ENCODE measurements around the gene ARHGAP26.

The ARHGAP26 gene

GRCh38 chr5:143051244-143052058, 281.3 kb downstream of the ARHGAP26 start:
- H3K36me3 ChIP-seq (ENCODE audit: insufficient read depth, low read length): no peaks in the 10 kb centered on the region
- H3K27me3 ChIP-seq (ENCODE audit: insufficient read depth, low read length): no peaks in the 10 kb centered on the region
- peaks cover 47% of the 10 kb centered on the region for H3K4me1 ChIP-seq (ENCODE audit: control insufficient read depth, insufficient read depth, low read length, unreplicated experiment)
- no peaks in the 10 kb centered on the region for H3K79me2 ChIP-seq (ENCODE audit: control insufficient read depth, insufficient read depth, low read length, unreplicated experiment)
- peak overlapping the region; percentile 64 for H2AFZ ChIP-seq (ENCODE audit: low read length, unreplicated experiment)
- peak overlapping the region; percentile 40 for H3K27ac ChIP-seq (ENCODE audit: low read depth, low read length)
- no peak overlapping the region for H3K4me3 ChIP-seq (ENCODE audit: low read depth, low read length)

- H3K27ac ChIP-seq (ENCODE audit: low read depth, low read length): no peak overlapping the region
- H3K27me3 ChIP-seq (ENCODE audit: insufficient read depth, low read length): no peaks in the 10 kb centered on the region
- H2AFZ ChIP-seq (ENCODE audit: low read length, unreplicated experiment): no peak overlapping the region
- H3K4me3 ChIP-seq (ENCODE audit: low read depth, low read length): no peak overlapping the region
- peaks cover 62% of the 10 kb centered on the region for H3K4me1 ChIP-seq (ENCODE audit: control insufficient read depth, insufficient read depth, low read length, unreplicated experiment)
- H3K79me2 ChIP-seq (ENCODE audit: control insufficient read depth, insufficient read depth, low read length, unreplicated experiment): no peaks in the 10 kb centered on the region
- no peaks in the 10 kb centered on the region for H3K36me3 ChIP-seq (ENCODE audit: insufficient read depth, low read length)
Measured at GRCh38 chr5:143052967-143053682, 282.9 kb downstream of the ARHGAP26 start.

- Histone ChIP-seq H3K27ac (ENCODE audit: low read depth, low read length) (peak overlapping the region; percentile 85), H3K4me1 (ENCODE audit: control insufficient read depth, insufficient read depth, low read length, unreplicated experiment) (peaks cover 68% of the 10 kb centered on the region), H3K27me3 (ENCODE audit: insufficient read depth, low read length) (no peaks in the 10 kb centered on the region), H2AFZ (ENCODE audit: low read length, unreplicated experiment) (no peak overlapping the region), H3K4me3 (ENCODE audit: low read depth, low read length) (no peak overlapping the region), H3K79me2 (ENCODE audit: control insufficient read depth, insufficient read depth, low read length, unreplicated experiment) (no peaks in the 10 kb centered on the region), H3K36me3 (ENCODE audit: insufficient read depth, low read length) (no peaks in the 10 kb centered on the region)
Measured at GRCh38 chr5:143053780-143054179, 283.6 kb downstream of the ARHGAP26 start.

GRCh38 chr5:143054480-143054941, 284.3 kb downstream of the ARHGAP26 start:
- no peaks in the 10 kb centered on the region for H3K79me2 ChIP-seq (ENCODE audit: control insufficient read depth, insufficient read depth, low read length, unreplicated experiment)
- H3K27ac ChIP-seq (ENCODE audit: low read depth, low read length): peak overlapping the region; percentile 85
- H2AFZ ChIP-seq (ENCODE audit: low read length, unreplicated experiment): peak overlapping the region; percentile 28
- H3K36me3 ChIP-seq (ENCODE audit: insufficient read depth, low read length): no peaks in the 10 kb centered on the region
- H3K4me1 ChIP-seq (ENCODE audit: control insufficient read depth, insufficient read depth, low read length, unreplicated experiment): peaks cover 75% of the 10 kb centered on the region
- peak overlapping the region; percentile 59 for H3K4me3 ChIP-seq (ENCODE audit: low read depth, low read length)
- no peaks in the 10 kb centered on the region for H3K27me3 ChIP-seq (ENCODE audit: insufficient read depth, low read length)

GRCh38 chr5:143055596-143056338, 285.6 kb downstream of the ARHGAP26 start:
- peak overlapping the region; percentile 38; the same call in 1 of the 2 replicates for H3K4me3 ChIP-seq (ENCODE audit: low read depth, low read length)
- H3K36me3 ChIP-seq (ENCODE audit: insufficient read depth, low read length): no peaks in the 10 kb centered on the region
- no peaks in the 10 kb centered on the region for H3K27me3 ChIP-seq (ENCODE audit: insufficient read depth, low read length)
- peaks cover 86% of the 10 kb centered on the region for H3K4me1 ChIP-seq (ENCODE audit: control insufficient read depth, insufficient read depth, low read length, unreplicated experiment)
- no peak overlapping the region for H2AFZ ChIP-seq (ENCODE audit: low read length, unreplicated experiment)
- H3K79me2 ChIP-seq (ENCODE audit: control insufficient read depth, insufficient read depth, low read length, unreplicated experiment): no peaks in the 10 kb centered on the region
- peak overlapping the region; percentile 85 for H3K27ac ChIP-seq (ENCODE audit: low read depth, low read length)

- H3K27me3 ChIP-seq (ENCODE audit: insufficient read depth, low read length): no peaks in the 10 kb centered on the region
- no peaks in the 10 kb centered on the region for H3K79me2 ChIP-seq (ENCODE audit: control insufficient read depth, insufficient read depth, low read length, unreplicated experiment)
- no peaks in the 10 kb centered on the region for H3K36me3 ChIP-seq (ENCODE audit: insufficient read depth, low read length)
- peak overlapping the region; percentile 85 for H3K27ac ChIP-seq (ENCODE audit: low read depth, low read length)
- H2AFZ ChIP-seq (ENCODE audit: low read length, unreplicated experiment): no peak overlapping the region
- H3K4me3 ChIP-seq (ENCODE audit: low read depth, low read length): no peak overlapping the region
- peaks cover 86% of the 10 kb centered on the region for H3K4me1 ChIP-seq (ENCODE audit: control insufficient read depth, insufficient read depth, low read length, unreplicated experiment)
Measured at GRCh38 chr5:143056339-143056704, 286.1 kb downstream of the ARHGAP26 start.

- Histone ChIP-seq H3K36me3 (ENCODE audit: insufficient read depth, low read length) (no peaks in the 10 kb centered on the region), H3K4me3 (ENCODE audit: low read depth, low read length) (no peak overlapping the region), H3K27ac (ENCODE audit: low read depth, low read length) (peak overlapping the region; percentile 85; the same call in 1 of the 2 replicates), H2AFZ (ENCODE audit: low read length, unreplicated experiment) (no peak overlapping the region), H3K79me2 (ENCODE audit: control insufficient read depth, insufficient read depth, low read length, unreplicated experiment) (no peaks in the 10 kb centered on the region), H3K4me1 (ENCODE audit: control insufficient read depth, insufficient read depth, low read length, unreplicated experiment) (peaks cover 86% of the 10 kb centered on the region), H3K27me3 (ENCODE audit: insufficient read depth, low read length) (no peaks in the 10 kb centered on the region)
Measured at GRCh38 chr5:143056792-143057579, 286.8 kb downstream of the ARHGAP26 start.

GRCh38 chr5:143057580-143057999, 287.4 kb downstream of the ARHGAP26 start:
- Histone ChIP-seq H3K27ac (ENCODE audit: low read depth, low read length) (no peak overlapping the region), H3K36me3 (ENCODE audit: insufficient read depth, low read length) (no peaks in the 10 kb centered on the region), H3K4me3 (ENCODE audit: low read depth, low read length) (no peak overlapping the region), H3K27me3 (ENCODE audit: insufficient read depth, low read length) (no peaks in the 10 kb centered on the region), H3K79me2 (ENCODE audit: control insufficient read depth, insufficient read depth, low read length, unreplicated experiment) (no peaks in the 10 kb centered on the region), H2AFZ (ENCODE audit: low read length, unreplicated experiment) (no peak overlapping the region), H3K4me1 (ENCODE audit: control insufficient read depth, insufficient read depth, low read length, unreplicated experiment) (peaks cover 91% of the 10 kb centered on the region)

GRCh38 chr5:143059355-143059754, 289.2 kb downstream of the ARHGAP26 start:
- H3K4me1 ChIP-seq (ENCODE audit: control insufficient read depth, insufficient read depth, low read length, unreplicated experiment): peaks cover 96% of the 10 kb centered on the region
- H2AFZ ChIP-seq (ENCODE audit: low read length, unreplicated experiment): no peak overlapping the region
- no peak overlapping the region for H3K4me3 ChIP-seq (ENCODE audit: low read depth, low read length)
- no peak overlapping the region for H3K27ac ChIP-seq (ENCODE audit: low read depth, low read length)
- no peaks in the 10 kb centered on the region for H3K27me3 ChIP-seq (ENCODE audit: insufficient read depth, low read length)
- H3K36me3 ChIP-seq (ENCODE audit: insufficient read depth, low read length): no peaks in the 10 kb centered on the region
- H3K79me2 ChIP-seq (ENCODE audit: control insufficient read depth, insufficient read depth, low read length, unreplicated experiment): no peaks in the 10 kb centered on the region
